GM13977 (cell line): ENCODE results near the gene PARN.
"Not testable (repeated sequence)": the region's sequence is repeated elsewhere in the genome, so short reads cannot be mapped to it uniquely, and the experiment has no call there.

ENCODE experiments used
- DNase-seq: peaks from one replicate; pipeline ENCODE4 v3.0.0; 2012; ENCODE audit warnings: low spot score
- in situ Hi-C: fragments of 300-500 bp; cut with MboI; formaldehyde crosslinking; loops from one replicate; pipeline ENCODE4 v1.12.0; 2022; ENCODE audit warnings: low sequenced_read_pairs, low pct_unique_long_range_greater_than_20kb, mixed read lengths, inconsistent platforms; ENCODE audit not compliant: unreplicated experiment
- TF ChIP-seq, protein P1 (sequence below): IDR thresholded peaks from 2 replicates; pipeline ENCODE4 v1.5.1; 2012; ENCODE audit warnings: mild to moderate bottlenecking, control low read depth; ENCODE audit not compliant: insufficient read depth; ENCODE audit errors: extremely low read depth, missing control alignments

The PARN gene

DNA sequence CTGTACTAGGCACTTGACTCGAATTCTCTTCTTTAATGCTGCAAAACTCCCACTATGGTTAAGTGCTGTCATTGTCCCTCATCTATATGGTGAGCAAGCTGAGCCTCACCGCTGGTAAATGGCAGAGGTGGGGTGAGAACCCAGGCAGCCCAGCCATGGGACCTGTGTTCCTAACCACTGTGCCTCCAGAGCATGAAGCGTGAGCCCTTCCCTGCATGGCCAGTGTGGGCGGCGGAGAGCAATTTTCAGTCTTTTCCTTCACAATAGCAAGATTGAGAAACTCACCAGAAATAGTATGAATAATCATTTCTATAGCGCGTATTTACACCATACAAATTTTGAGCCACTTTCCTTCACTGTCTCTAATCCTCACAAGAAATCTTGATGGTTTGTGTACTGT, 11.9 kb upstream of the PARN start:
- in situ Hi-C loops = no loop called here
- DNase-seq = no peak
- TF ChIP-seq, protein P1, sequence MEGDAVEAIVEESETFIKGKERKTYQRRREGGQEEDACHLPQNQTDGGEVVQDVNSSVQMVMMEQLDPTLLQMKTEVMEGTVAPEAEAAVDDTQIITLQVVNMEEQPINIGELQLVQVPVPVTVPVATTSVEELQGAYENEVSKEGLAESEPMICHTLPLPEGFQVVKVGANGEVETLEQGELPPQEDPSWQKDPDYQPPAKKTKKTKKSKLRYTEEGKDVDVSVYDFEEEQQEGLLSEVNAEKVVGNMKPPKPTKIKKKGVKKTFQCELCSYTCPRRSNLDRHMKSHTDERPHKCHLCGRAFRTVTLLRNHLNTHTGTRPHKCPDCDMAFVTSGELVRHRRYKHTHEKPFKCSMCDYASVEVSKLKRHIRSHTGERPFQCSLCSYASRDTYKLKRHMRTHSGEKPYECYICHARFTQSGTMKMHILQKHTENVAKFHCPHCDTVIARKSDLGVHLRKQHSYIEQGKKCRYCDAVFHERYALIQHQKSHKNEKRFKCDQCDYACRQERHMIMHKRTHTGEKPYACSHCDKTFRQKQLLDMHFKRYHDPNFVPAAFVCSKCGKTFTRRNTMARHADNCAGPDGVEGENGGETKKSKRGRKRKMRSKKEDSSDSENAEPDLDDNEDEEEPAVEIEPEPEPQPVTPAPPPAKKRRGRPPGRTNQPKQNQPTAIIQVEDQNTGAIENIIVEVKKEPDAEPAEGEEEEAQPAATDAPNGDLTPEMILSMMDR = no peak

DNA sequence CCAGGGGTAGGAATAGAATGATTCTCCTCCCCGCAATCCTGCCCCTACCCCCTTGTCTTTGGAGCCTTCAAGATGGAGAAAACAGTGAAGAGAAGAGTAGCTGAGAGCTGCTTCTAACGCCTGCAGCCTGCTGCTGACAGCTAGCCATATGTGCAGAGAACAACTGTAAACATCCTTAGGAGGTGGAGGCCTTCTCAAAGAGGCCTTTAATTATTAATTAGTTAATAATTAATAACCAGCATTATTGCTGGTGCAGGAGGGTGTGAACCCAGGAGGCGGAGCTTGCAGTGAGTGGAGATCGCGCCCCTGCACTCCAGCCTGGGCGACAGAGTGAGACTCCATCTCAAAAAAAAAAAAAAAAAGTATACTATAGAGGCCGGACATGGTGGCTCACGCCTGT, 11.1 kb upstream of the PARN start:
- TF ChIP-seq, protein P1 = no peak
- in situ Hi-C loops = no loop called here
- DNase-seq = no peak

DNA sequence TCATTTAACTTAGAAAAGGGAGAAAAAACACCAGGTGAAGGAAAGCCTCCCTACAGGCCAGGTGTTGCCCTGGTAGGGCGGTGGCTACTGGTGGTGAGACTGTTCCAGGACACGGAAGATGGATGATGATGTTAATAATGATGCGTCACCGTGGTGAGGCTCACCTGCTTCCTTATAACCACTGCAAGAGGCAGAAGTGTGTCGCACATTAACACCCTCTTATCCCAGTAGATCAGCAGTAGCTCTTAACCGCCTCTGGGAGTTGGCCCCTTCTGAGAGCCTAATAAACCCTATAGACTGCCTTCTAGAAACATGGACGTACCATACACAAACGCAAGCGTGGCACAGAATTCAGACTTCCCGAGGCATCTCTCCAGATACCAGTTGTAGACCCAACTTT, 10.5 kb upstream of the PARN start:
- in situ Hi-C loops = no loop called here
- no peak for DNase-seq
- TF ChIP-seq, protein P1 = no peak

DNA sequence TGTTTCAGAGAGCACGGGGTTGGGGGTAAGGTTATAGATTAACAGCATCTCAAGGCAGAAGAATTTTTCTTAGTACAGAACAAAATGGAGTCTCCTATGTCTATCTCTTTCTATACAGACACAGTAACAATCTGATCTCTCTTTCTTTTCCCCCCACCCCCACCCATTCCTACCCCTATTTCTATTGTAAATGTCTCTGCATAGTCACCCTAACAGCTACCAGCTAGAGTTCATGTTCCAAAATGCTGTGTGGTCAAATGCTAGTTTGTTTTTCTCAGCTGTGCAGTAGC, 6.8 kb upstream of the PARN start:
- in situ Hi-C loops, DNase-seq: not testable (repeated sequence)

DNA sequence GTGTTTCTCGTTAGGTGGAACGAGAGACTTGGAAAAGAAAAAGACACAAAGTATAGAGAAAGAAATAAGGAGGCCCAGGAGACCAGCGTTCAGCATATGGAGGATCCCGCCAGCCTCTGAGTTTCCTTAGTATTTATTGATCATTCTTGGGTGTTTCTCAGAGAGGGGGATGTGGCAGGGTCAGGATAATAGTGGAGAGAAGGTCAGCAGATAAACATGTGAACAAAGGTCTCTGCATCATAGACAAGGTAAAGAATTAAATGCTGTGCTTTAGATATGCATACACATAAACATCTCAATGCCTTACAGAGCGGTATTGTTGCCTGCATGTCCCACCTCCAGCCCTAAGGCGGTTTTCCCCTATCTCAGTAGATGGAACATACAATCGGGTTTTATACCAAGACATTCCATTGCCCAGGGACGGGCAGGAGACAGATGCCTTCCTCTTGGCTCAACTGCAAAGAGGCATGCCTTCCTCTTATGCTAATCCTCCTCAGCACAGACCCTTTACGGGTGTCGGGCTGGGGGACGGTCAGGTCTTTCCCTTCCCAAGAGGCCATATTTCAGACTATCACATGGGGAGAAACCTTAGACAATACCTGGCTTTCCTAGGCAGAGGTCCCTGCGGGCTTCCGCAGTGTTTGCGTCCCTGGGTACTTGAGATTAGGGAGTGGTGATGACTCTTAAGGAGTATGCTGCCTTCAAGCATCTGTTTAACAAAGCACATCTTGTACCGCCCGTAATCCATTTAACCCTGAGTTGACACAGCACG, 6.3 kb upstream of the PARN start:
- DNase-seq, in situ Hi-C loops: not testable (repeated sequence)

DNA sequence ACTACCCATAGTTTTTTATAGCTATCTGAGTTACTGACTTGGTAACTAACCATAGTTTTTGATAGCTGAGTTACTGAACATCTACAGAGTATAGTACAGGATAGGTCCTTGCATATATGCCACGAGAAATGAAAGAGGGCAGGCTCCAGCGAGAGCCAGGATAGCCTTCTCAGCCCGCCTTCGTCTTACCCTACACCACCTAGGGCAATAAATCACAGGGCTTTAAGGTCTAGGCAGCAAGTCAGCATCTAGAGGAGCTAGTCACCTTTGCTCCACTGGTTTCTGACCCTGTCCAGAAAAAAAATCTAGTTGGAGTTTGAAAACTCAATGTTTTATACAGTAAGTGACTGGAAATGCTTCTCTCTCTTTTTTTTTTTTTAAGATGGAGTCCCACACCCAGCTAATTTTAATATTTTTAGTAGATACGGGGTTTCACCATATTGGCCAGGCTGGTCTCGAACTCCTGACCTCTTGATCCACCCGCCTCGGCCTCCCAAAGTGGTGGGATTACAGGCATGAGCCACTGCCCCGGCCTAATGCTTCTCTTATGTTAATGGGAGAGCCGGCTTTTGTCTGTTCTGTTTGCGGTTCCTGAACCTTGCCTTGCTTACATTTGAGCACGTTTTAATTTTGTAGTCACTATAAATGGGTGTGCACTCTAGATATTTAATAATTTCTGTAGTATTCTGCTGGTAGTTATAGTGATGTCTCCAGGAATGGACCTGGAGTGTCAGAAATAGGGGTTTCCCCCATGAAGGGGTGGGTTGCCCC, 5.5 kb upstream of the PARN start:
- DNase-seq = no peak
- in situ Hi-C loops = no loop called here
- TF ChIP-seq, protein P1 = no peak

DNA sequence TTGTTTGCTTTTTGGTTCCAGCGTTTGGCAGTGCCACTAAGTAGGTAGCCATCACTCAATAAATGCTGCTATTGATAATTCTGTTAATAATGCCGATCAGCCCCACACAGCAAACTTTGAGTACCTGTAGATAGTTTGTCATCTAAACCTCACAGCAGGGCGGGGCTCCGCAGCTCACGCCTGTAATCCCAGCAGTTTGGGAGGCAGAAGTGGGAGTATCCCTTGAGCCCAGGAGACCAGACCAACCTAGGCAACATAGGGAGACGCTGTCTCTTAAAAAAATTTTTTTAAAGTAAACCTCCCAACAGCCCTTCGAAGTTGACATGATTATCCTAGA, 4.3 kb upstream of the PARN start:
- DNase-seq = no peak
- TF ChIP-seq, protein P1 = no peak
- in situ Hi-C loops = no loop called here
